Germinal center (tissue), 1 donor: ENCODE data around the gene POTEJ.
"Not testable (repeated sequence)": the region's sequence is repeated elsewhere in the genome, so short reads cannot be mapped to it uniquely, and the experiment has no call there.

Source experiments
- DNase-seq: peaks from one replicate; pipeline ENCODE4 v3.0.0; 2012; ENCODE audit warnings: mixed read lengths, low spot score

Gene POTEJ

DNA sequence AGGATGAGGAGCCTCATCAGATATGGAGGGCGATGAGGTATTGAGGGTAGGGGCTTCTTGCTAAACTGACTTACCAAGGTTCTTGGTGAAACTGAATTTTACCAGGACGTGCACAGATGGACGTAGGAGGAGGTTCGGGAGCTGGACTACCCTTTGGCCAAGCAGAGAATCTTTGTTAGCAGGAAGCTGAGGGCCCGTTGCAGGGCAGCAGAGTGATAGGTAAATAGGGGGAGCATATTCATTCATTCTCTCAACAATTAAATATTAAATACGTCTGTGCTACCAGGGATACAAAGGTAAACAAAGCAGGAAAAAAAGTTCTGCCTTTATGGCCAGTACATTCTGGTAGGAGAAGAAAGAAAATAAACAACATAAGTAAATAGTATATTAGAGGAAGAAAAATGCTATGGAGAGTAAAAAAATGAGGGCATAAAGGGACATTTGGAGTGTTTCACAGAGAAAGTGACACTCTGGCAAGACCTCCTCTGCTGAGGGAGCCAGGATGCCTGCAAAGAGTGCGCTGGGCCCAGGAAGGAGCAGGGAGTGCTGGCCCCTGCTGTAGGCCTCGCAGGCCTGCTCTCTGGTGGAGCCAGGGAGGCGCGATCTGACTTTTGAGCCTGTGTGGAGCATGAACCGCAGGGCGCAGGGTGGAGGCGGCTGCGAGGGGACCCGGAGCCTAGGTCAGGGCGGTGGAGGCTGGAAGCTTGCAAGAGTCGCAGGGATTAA lies 2.8 kb upstream of the POTEJ start:
- not testable (repeated sequence) for DNase-seq

- not testable (repeated sequence) for DNase-seq
These were observed 2.0 kb upstream of the POTEJ start for GRCh38 chr2:130609002-130609920.

- not testable (repeated sequence) for DNase-seq
These were observed 754 bp upstream of the POTEJ start for GRCh38 chr2:130610486-130610885.

- not testable (repeated sequence) for DNase-seq
These were observed 17.7 kb downstream of the POTEJ start for GRCh38 chr2:130628784-130629475.

GRCh38 chr2:130638973-130639372 lies 27.7 kb downstream of the POTEJ start:
- DNase-seq, result not testable (repeated sequence)

GRCh38 chr2:130641688-130642087 lies 30.4 kb downstream of the POTEJ start:
- not testable (repeated sequence) for DNase-seq

DNA sequence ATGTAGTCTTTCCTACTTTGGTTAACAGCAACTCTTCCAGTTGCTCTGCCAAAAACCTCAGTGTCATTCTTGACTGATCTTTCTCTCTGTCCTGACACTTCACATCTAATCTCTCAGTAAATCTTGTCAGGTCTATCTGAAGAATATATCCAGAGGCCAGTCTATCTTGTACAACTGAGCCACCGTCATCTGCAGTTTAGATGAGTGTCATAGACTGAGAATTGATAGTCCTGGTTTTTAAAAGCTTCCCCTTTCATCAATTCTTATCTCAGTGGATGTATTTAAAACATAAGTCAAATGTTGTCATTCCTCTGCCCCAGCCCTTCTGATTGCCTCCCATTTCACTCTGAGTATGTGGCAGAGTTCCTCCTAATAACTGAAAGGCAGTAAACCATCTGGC lies 38.0 kb downstream of the POTEJ start:
- not testable (repeated sequence) for DNase-seq

- DNase-seq, result peak; percentile 0
These were observed 53.3 kb downstream of the POTEJ start for GRCh38 chr2:130664506-130664905.

DNA sequence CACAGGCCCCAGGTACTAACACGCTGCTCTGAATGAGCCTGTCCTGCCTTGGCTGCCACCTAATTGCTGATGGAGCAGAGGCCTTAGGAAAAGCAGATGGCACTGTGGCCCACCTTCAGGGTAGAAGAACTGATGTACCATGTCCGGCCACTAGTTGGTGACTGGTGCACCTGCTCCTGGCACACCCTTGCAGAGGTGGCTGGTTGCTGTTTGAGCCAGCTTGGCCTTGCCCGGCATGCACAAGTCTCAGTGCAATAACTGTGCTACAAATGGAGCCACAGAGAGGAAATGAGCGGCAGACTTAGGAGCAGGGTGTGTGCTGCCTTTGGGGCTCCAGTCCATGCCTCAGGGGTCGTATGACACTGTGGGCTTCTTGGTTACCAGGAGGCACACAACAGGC lies 54.4 kb downstream of the POTEJ start:
- DNase-seq, result not testable (repeated sequence)

DNA sequence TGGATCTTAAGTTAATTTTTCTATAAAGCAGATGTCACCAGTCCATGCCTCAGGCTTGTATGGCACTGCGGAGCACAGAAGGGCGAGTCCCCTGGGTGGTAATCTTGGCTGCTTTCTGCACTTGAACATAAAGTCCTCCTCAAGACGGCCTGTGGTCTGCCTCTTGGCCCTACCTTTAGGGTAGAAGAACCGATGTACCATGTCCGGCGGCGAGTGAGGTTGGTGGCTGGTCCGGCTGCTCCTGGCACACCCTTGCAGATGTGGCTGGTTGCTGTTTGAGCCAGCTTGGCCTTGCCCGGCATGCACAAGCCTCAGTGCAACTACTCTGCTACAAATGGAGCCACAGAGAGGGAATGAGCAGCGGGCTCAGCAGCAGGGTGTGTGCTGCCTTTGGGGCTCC lies 56.3 kb downstream of the POTEJ start:
- DNase-seq, result not testable (repeated sequence)

DNA sequence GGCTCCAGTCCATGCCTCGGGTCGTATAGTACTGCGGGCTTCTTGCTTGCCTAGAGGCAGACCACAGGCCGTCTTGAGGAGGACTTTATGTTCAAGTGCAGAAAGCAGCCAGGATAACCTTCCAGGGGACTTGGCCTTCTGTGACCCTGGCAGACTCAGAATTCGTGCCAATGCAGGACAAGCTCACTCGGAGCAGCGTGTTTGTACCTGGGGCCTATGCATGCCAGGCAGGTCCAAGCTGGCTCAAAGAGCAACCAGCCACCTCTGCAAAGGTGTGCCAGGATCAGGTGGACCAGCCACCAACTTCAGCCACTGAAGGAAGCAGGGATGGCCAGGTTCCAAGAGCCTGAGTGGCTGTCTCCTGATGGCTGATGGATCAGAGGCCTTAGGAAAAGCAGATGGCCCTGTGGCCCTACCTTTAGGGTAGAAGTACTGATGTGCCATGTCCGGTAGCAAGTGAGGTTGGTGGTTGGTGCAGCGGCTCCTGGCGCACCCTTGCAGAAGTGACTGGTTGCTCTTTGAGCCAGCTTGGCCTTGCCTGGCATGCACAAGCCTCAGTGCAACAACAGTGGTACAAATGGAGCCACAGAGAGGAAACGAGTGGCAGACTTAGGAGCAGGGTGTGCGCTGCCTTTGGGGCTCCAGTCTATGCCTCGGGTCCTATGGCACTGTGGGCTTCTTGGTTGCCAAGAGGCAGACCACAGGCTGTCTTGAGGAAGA lies 58.9 kb downstream of the POTEJ start:
- DNase-seq, result not testable (repeated sequence)

DNA sequence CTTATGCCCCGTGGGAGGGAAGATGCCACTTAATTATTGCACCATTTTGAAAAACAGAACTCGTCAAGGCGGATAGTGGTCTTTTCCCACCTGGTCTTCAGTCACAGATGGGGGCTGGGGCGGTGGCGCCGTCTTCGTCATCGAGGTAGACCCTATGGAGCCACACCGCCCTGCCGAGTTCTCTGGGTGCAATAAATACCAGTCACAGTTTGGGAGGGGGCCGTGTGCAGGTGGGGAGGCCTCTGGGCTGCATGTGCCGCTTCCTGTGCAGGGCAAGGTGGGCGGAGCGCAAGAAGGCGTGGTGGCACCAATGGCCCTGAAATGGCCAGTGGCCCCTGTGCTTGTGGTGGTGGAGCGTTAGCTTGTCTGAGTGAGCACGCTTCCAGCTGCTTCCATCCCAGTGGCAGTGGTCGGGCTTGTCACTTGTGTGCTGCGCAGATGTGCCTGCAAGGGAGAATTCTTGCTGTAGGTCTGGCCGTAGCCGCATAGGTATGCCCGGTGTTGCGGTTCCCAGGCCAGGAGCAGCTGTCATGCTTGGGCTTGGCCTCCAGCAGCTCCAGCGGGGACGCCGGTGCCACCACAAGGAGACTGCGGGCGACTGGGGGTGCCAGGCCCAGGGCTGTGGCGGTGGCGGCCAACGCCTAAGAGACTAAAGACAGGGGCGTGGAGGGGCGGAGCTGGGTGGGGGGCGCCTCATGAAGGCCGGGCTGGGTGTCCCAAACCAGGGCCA lies 81.0 kb downstream of the POTEJ start:
- DNase-seq, result not testable (repeated sequence)

DNA sequence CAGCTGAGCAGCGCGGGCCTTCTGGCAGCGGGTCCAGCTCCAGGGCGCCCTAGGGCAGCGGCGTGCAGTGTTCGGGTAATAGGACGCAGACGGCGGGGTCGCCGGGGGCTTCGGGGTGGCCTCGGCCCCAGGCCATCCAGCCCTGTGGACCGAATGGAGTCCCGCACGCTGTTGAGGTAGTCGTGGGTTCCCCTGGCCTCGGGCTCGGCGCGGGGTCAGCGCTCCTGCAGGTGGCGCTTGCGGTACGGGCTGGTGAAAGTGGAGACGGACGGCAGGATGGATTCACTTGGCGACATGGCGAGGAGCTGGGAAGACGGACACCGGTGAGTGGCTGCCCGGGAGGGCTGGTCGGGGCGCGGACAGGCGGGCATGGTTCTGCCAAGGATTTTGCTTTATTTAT lies 82.2 kb downstream of the POTEJ start:
- not testable (repeated sequence) for DNase-seq

GRCh38 chr2:130703250-130703649 lies 92.0 kb downstream of the POTEJ start:
- DNase-seq, result not testable (repeated sequence)
